Measurements from ENCODE around the gene TAC3.
"Not testable (repeated sequence)": the region's sequence is repeated elsewhere in the genome, so short reads cannot be mapped to it uniquely, and the experiment has no call there.

TAC3 gene

DNA sequence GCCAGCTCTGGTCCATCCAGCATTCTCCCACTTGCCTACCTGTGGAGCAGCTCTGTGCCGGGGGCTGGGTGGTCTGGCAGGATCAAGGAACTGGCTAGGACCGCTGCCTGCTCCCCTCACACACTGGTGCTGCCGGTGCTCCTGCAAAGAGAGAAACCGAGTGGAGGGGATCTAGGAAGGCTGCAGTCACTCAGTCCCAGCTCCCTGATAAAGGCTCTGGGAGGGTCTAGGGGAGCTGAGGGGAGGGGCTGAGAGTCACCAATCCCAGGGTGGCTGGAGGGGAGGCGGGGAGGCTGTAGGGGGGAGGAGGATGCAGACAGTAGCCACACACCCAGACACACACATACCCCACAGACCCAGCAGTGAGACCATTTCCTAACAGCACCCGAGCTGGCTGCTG lies at the start of gene TAC3:
TAC3 (minus strand) TSS at position 182 of the 400 bp plus-strand sequence. CDS start 732 bp downstream, outside the sequence.
- peak; percentile 24 to 30 for DNase-seq
- TF ChIP-seq GATA1 (IDR thresholded peaks at IDR 0.05; ENCODE audit: low read depth, low read length) = no peak
- no peak for TF ChIP-seq POLR2A (IDR thresholded peaks at IDR 0.05; ENCODE audit: low read length)

- DNase-seq = no peak
- no peak for TF ChIP-seq GATA1 (IDR thresholded peaks at IDR 0.05; ENCODE audit: low read depth, low read length)
- TF ChIP-seq POLR2A (IDR thresholded peaks at IDR 0.05; ENCODE audit: low read length) = no peak
Measured at GRCh38 chr12:57063991-57064685, 47.8 kb upstream of the TAC3 start.

GRCh38 chr12:57058454-57058853 lies 42.1 kb upstream of the TAC3 start:
- TF ChIP-seq GATA1 (IDR thresholded peaks at IDR 0.05; ENCODE audit: low read depth, low read length) (no peak), POLR2A (IDR thresholded peaks at IDR 0.05; ENCODE audit: low read length) (no peak)
- DNase-seq = no peak

GRCh38 chr12:57057067-57057751 lies 40.9 kb upstream of the TAC3 start:
- DNase-seq = no peak
- TF ChIP-seq GATA1 (IDR thresholded peaks at IDR 0.05; ENCODE audit: low read depth, low read length) (no peak), POLR2A (IDR thresholded peaks at IDR 0.05; ENCODE audit: low read length) (no peak)

DNA sequence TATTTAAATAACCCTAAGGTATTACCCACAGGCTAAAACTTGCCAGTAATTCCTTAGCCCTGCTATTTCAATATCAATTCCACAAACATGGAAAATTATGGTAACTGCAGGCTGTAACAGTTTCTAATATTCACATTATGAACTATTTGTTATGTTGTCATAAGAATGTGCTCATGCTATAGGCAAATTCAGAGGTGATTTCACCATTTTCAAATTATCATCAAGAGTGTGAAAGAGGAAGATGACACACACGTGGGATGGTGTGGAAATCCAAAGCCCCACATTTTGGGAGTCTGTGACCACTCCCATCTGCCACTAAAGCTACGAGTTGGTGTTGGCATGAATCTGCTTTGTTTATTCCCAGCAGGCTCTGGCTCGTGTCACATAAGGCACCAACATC lies 39.5 kb upstream of the TAC3 start:
- no peak for DNase-seq
- TF ChIP-seq GATA1 (IDR thresholded peaks at IDR 0.05; ENCODE audit: low read depth, low read length) (no peak), POLR2A (IDR thresholded peaks at IDR 0.05; ENCODE audit: low read length) (no peak)

DNA sequence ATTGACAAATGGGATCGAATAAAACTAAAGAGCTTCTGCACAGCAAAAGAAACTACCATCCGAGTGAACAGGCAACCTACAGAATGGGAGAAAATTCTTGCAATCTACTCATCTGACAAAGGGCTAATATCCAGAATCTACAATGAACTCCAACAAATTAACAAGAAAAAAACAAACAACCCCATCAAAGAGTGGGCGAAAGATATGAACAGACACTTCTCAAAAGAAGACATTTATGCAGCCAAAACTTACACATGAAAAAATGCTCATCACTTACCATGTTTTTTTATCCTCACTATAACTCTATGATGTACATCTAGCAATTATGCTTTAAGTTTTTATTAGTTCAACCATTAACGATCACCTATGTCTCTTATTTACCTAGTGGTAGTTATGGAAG lies 37.6 kb upstream of the TAC3 start:
- not testable (repeated sequence) for DNase-seq

DNA sequence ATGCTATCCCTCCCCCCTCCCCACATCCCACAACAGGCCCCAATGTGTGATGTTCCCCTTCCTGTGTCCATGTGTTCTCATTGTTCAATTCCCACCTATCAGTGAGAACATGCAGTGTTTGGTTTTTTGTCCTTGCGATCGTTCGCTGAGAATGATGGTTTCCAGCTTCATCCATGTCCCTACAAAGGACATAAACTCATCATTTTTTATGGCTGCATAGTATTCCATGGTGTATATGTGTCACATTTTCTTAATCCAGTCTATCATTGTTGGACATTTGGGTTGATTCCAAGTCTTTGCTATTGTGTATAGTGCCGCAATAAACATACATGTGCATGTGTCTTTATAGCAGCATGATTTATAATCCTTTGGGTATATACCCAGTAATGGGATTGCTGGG lies 36.8 kb upstream of the TAC3 start:
- DNase-seq = not testable (repeated sequence)

DNA sequence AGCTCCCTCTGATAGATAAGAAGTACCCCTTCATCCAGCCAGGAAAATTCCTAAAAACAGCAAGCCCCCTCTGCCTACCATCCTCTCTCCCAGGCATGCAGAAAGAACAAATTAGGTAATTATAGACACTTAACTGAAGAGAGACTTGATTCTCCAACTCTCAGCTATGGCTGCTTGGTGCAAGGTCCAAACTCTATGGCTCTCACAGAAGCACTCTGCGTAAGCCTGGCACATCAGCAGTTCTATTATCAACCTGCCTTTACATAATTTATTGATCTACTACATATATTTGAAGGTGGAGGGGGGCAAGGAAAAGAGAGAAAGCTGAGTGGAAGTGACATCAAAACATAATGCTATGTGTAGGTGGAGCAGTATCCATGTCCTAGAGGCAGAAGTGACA lies 34.7 kb upstream of the TAC3 start:
- DNase-seq = no peak
- TF ChIP-seq POLR2A (IDR thresholded peaks at IDR 0.05; ENCODE audit: low read length) (no peak), GATA1 (IDR thresholded peaks at IDR 0.05; ENCODE audit: low read depth, low read length) (no peak)

DNA sequence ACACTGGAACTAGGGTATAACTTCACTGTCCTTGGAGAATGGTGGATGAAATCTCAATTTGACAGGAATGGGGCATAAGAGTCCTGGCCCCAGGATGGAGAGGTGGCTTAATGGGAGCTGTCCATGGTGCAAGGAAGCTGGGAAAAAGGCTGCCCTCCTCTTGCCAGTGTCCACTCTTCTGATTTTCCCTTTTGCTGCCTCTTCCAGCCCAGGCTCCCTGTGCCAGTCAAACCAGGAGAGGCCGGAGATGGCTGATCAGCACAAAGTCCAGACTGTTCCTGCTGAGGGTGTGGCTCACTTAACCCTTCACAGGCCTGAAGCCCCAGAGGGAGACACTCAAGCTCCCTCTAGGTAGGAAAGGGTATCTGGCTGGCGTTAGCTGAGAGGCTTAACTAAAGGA lies 33.6 kb upstream of the TAC3 start, which contains the start of gene MYO1A:
MYO1A (minus strand) TSS at position 240 of the 400 bp plus-strand sequence. CDS start 1,806 bp downstream, outside the sequence.
- DNase-seq = no peak
- no peak for TF ChIP-seq POLR2A (IDR thresholded peaks at IDR 0.05; ENCODE audit: low read length)
- no peak for TF ChIP-seq GATA1 (IDR thresholded peaks at IDR 0.05; ENCODE audit: low read depth, low read length)

DNA sequence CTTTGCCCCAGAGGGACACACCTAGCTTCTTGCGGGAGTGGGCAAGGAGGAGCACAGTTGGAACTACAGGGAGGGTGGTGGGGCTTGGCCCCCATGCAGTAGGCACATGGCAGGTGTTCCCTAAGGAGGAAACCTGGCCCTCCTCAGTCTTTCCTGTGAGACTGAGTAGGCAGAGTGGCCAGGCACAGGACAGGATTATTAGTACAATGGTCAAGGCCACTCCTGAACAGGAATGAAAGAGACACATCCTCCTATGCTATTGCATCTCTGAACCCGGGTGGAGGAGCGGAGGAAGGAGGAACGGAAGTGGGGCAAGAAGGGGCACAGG lies 32.8 kb upstream of the TAC3 start:
- no peak for DNase-seq
- TF ChIP-seq GATA1 (IDR thresholded peaks at IDR 0.05; ENCODE audit: low read depth, low read length) (no peak), POLR2A (IDR thresholded peaks at IDR 0.05; ENCODE audit: low read length) (no peak)

DNA sequence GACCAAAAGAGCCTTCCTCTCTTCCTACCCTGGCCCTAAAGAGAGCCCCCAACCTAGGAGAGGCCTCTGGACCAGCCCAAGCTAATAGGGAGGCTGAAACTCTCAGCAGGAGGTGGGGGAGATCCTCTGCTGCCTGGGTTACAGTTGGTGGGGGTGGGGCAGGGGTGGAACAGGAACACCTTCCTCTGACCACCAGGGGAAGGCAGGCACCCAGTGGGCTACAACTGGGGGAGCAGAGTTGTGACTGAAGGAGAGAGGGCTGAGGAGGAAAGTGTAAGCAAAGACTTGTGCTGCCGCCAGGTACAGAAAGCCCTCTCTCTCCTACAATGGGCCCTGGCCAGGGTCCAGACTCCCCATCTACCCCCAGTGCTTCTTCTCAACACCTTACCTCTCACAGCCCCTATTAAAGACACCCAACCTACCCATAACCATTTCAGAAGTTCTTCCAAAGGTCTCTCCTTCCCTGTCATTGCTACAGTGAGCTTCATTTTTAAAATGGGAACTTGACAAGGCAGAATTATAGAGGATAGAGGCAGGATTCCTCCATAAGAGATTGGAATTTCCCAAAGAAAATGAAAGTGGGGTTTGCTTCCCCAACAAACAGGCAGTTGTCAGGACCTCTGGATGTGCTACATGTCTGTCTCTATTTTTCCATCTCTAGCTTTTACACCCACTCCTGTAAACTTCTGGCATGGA lies 32.2 kb upstream of the TAC3 start:
- DNase-seq = no peak
- TF ChIP-seq GATA1 (IDR thresholded peaks at IDR 0.05; ENCODE audit: low read depth, low read length) = no peak

DNA sequence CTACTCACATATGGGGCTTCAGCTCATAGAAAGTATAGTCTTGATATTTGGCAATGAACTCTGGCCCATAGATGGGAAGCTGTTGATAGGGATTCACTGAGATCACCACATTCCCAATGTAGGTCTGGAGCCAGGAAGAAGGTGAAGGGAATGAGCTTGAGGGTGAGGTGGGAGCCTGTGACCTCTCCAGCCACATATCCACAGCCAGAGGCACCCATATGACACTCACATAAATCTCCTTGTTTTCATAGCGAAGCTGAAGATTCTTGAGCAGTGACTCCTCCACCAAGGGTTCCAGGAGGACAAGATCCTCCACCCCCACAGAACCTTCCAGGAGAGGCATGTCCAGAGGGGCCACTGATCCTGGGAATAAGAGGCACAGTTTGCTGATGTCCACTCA lies 31.7 kb upstream of the TAC3 start:
- no peak for DNase-seq
- TF ChIP-seq GATA1 (IDR thresholded peaks at IDR 0.05; ENCODE audit: low read depth, low read length) = no peak
- no peak for TF ChIP-seq POLR2A (IDR thresholded peaks at IDR 0.05; ENCODE audit: low read length)

- DNase-seq = no peak
- no peak for TF ChIP-seq POLR2A (IDR thresholded peaks at IDR 0.05; ENCODE audit: low read length)
- TF ChIP-seq GATA1 (IDR thresholded peaks at IDR 0.05; ENCODE audit: low read depth, low read length) = no peak
Measured at GRCh38 chr12:57046947-57047890, 30.9 kb upstream of the TAC3 start.
